GM19397 (cell line): ENCODE data around the gene RAB31.
"Not testable (repeated sequence)": the region's sequence is repeated elsewhere in the genome, so short reads cannot be mapped to it uniquely, and the experiment has no call there.

ENCODE experiments used
- ATAC-seq: cut with Tn5 transposase; IDR thresholded peaks from one replicate; pipeline ENCODE4 v1.9.1; 2021; ENCODE audit warnings: mild to moderate bottlenecking, moderate library complexity; ENCODE audit not compliant: unreplicated experiment

The RAB31 gene

GRCh38 chr18:9857479-9857998, 149.4 kb downstream of the RAB31 start:
- ATAC-seq: not testable (repeated sequence)

DNA sequence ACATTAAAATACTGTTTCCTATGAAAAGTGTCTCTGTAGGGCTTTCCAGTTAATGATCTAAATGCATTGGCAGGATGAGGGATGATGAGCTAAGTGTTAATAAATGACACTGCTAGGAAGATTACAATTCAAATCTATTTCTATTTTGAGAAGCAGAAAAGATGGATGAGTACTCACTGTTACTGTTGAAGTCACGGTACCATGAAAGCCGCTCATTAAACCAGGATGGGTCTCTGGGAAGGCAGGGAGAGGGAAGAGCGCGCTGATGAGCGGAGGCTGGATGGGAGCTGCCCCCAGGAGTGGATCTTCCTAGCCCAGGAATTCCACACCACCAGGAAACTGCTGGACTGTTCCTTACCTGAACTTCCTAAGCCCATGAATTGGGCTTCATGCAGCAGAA, 150.5 kb downstream of the RAB31 start:
- ATAC-seq: no peak

DNA sequence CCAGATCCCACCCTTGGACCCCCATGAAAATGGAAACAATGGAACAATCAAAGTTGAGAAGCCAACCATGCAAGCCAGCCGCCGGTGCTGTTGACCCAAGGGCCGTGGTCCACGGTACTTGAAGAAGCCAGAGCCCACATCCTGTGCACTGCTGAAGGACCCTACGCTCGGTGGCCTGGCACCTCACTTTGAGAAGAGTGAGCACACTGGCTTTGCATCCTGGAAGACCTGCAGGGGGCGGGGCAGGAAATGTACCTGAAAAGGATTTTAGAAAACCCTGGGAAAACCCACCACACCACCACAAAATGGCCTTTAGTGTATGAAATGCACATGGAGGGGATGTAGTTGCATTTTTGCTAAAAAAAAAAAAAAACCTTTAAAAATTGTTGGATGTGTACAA, 151.1 kb downstream of the RAB31 start:
- ATAC-seq: no peak

- ATAC-seq: no peak
Measured at GRCh38 chr18:9860682-9861081, 152.6 kb downstream of the RAB31 start.

- ATAC-seq: peak; percentile 73
Measured at GRCh38 chr18:9861157-9861556, 153.1 kb downstream of the RAB31 start.

DNA sequence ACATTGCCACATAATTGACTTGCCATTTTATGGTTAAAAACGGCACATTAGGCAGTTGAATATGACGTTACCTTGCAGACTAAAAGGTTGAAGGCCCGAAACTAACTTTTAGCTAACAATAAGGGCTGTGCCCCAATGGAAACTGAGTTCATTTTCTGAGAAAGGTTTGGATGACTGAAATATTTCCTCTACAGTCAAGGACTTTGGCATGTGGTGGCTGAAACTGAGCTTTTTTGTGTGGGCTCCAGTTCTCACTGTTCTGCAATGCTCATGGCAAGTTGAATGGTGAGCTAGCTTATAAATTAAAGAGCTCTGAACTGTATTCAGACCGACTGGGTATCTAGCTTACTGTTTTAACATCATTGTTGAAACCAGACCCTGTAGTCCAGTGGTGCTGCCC, 153.8 kb downstream of the RAB31 start:
- ATAC-seq: no peak

- ATAC-seq: no peak
Measured at GRCh38 chr18:9862686-9863085, 154.6 kb downstream of the RAB31 start.

DNA sequence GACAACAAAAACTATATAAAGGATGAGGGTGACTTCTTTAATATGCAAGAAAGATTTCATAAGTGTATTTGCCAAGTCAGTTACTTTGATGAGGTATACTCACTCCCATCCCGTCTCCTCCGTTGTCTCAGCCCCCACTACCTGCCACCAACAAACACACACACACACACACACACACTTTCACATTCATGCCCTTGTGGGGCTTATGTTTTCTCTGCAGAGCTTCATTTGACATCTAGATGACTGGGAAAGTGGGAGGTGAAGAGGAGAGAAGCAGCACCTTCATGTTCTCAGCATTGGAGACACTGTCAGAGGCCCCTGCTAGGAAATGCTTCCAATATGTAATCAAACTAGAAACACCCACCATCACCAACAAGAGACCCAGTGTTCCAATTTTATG, 155.2 kb downstream of the RAB31 start:
- no peak for ATAC-seq

DNA sequence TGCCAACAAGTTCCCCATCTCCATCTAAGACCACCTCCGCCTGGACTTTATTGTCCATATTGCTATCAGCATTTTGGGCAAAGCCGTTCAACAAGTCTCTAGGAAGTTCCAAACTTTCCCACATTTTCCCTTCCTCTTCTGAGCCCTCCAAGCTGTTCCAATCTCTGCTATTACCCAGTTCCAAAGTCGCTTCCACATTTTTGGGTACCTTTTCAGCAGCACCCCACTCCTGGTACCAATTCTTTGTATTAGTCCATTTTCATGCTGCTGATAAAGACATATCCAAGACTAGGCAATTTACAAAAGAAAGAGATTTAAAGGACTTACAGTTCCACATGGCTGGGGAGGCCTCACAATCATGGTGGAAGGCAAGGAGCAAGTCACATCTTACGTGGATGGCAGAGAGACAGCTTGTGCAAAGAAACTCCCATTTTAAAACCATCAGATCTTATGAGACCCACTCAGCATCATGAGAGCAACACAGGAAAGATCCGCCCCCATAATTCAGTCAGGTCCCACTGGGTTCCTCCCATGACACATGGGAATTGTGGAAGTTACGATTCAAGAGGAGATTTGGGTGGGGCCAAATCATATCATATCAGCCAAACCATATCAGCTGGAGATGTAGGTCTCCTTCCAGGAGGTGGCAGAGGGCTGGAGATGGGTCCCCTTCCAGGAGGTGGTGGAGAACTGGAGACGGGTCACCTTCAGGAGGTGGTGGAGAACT, 157.8 kb downstream of the RAB31 start:
- ATAC-seq: no peak

GRCh38 chr18:9866627-9867026, 158.5 kb downstream of the RAB31 start:
- no peak for ATAC-seq

GRCh38 chr18:9867071-9867594, 159.0 kb downstream of the RAB31 start:
- ATAC-seq: no peak

DNA sequence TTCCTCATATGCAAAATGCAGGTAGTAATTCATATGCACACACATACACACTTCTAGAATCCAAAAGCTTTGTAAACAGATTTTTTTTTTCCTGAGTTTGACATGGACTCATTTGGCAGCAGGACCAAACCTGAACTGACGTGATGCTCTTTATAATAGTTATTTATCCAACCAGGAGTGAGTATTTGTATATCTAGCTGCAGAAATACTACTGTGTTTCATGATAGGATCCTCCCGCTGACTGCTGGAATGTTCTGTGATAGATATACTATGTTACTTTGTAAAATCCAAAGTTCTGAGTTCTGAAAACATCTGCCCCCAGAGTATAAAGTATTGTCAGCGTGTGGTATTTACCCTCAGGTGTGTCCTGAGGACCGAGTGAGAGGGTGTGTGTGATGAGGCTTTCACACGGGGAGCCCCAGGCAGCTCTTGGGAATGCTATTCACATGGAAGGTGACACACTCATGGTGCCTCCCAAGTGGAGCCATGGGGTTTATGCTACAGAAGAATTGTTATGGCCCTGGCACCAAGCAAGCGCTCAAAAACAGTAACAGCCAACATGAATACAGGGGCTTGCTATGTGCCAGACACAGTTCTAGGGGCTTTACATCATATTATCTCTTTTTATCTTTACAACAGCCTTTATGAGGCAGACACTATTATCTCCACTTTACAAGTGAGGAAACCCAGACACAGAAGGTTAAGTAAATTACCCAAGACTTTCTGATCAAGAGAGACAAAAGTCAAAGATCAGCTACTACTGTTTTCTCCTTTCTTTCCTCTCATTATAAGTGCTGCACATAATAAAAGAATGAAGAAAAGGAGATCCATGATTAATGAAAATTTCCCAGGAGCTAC, 161.0 kb downstream of the RAB31 start:
- no peak for ATAC-seq

DNA sequence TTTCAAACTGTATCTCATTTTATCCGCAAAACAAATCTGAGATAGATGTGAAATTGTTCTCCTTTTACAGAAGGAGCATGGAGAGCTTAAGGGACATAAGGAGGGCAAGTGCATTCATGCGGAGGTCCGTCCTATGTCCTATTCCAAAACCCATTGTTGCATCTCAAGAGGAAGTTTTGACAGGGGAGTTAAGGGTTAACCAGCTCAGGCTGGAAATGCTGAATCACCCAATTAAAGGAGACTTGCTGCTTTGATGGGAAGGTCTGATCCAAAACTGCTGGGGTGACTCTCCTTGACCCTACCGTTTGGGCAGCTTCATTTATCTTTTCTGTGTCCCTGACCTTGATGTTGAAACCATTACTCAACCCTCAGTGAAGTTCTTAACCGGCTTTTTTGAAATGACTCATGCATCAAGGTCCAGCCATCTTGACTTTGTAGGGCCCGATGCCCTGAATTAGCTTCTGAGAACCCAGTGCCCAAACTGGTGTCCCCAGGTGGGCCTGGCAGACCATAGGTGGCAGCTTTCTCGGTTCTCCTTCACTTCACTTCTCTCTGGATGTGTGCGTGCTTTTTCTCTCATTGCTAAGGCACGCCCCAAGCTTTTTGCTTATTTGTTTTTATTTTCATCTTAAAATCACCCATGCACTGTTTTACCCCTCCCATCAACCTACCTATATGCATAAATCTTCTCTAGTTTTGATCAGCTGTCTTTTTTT, 161.8 kb downstream of the RAB31 start:
- no peak for ATAC-seq

DNA sequence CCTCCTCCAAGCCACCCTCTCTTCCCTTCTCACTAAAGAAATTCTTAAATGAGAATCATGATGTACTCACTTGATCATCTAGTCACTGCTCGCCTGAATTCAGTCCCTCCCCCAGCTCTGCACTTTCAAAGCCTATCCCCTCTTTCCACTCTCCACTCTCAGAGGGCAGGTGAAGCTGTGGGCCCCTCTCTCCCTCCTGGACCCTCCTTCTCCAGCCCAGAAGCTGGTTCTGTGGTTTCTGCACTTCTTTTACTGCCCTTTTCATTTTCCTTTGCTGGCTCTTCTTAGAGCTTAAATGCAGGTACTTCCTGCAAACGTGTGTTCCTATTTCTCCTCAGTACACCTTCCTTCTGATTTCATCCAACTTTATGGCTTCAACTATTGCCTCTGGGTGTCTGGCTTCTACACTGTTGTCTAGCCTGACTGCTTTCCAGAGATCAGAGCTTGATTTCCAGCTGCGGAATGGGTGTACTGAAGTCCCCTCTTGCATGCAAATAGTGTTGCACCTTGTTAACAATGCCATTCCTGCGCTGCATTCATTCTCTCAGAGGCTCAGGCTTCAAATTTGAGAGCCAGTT, 162.4 kb downstream of the RAB31 start:
- ATAC-seq: no peak

DNA sequence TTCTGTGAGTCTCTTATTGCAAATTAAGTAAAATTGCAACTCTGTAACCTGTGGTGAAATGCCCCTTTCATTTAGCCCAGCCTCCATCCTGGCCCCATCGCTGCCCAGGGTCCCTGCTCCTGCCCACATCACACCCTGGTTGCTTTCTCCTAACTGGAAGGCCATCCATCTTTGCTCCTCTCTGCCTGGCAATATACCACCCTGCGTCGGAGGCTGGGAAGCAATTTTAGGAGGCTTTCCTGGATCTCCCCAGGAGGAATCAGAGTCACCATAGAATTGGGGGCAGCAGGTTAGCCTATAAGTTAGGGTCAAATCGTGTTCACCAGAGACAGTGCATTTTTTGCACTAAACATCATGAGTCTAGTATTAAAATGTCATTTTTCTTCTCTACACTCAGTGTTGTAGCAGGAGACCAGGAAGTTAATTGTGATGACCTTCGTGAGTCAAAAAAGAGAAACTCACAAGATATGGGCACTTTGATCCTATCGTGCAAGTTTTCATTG, 163.2 kb downstream of the RAB31 start:
- ATAC-seq: no peak

DNA sequence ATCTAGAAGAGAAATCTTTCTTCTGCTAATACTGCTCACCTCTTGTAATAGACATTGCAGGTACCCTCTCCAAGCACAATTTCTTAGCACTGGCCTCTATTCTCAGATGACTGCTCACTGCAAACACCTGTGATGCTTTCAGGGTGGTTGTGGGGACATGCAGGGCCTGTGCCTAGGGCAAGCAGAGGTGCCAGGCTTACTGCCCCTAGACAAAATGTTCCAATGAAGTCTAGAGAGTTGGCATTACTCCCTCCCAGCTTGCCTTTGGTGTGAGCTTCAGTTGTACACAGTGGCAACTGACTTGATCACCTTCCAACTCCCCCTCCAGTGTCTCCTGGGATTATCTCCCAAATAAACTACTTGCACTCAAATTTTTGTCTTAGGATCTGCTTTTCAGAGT, 164.7 kb downstream of the RAB31 start:
- no peak for ATAC-seq

DNA sequence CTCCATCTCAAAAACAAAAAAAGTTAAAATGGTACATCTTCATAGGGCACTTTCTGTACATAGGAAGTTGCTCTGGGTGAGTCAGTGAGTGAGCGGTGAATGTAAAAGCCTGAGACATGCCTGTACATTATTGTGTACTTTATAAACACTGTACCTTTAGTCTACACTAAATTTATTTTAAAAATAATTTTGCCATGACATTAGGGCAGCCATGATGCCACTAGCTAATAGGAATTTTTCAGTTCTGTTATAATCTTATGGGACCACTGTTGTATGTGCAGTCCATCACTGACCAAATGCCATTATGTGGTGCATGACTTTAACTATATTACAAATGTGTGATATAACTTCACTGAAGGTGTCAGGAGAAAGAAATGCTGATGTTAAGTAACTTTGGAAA, 166.6 kb downstream of the RAB31 start:
- no peak for ATAC-seq

DNA sequence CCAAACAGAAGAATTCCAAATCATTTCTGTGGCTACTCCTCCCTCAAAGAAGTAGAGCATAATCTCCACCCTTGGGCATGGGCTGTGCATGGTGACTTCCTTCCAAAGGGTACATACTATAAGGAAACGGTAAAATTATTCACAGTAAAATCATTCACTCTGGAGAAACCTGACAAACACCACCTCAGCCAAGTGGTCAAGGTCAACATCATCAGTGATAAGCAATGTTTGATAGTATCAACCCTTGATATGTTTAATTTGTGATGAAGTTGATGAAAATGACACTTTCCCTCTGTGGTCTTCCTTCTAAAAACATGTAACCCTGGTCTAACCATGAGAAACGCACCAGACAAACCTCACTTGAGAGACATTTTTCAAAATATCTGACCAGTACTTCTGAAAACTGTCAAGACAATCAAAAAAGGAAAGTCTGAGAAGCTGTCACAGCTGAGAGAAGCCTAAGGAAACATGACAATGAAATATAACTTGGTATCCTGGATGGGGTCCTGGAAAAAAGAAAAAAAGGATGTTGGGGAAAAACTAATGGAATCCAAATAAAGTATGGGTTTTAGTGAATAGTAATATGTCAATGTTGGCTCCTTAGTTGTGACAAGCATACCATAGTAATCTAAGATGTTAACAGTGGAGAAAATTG, 168.2 kb downstream of the RAB31 start:
- no peak for ATAC-seq

DNA sequence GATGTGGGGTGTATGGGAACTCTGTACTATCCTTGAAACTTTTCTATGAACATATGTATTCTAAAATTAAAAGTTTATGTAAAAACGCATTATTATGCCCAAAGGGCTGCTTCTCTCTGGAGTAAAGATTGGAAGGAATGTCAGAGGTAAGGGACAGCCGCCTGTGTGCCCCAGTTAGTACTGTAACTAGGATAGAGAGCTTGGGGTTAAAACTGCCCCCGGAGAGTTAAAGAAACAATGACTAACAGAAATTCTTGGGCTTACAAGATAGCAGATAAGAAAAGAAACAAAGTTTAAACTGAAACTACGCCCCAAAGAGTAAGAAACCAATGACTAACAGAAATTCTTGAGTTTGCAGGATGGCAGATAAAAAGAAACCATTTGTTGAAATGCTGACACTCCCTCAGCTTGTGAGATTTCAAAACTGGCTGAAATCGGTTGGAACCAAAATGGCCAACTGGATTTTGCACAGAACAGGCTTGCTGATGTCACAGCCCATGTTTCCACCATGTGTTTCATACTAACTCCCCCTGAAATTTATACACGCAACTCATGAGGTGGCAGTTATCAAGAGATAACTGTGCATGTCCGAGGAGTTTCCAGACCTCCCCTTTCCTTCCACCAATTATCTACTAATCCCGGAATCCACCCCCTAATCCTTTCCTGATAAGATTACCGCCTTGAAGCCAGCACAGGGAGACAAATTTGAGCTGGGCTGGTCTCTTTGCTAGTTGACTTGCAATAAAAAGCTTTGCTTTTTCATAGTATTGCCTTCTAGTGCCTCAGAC, 169.0 kb downstream of the RAB31 start:
- no peak for ATAC-seq
